NCI-H748 treated with DMSO at 0.1 percent for 48 hours (cell line): ENCODE results near the gene ESF1.

Source experiments
- DNase-seq: peaks from one replicate; lab custom pipeline; 2025; lab: John Stamatoyannopoulos, UW

The ESF1 gene

DNA sequence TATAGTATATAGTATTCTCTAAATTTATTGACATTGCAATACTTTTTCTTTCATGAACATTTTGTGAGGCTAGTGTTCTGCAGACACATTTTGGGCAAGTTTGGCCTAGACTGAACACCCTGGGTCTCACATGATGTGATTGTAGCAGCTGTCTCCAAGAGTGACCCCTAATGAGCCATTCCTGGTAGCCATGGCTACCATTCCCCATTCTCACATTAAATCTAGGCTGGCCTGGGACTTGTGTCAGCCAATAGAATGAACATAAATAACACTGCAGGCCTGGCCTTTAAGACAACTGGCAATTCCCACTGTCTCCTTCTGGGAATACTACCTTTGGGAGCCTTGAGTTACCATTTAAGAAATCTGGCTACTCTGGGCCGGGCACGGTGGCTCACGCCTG, 108.0 kb downstream of the ESF1 start:
- no peak for DNase-seq

- no peak for DNase-seq
These were observed 112.0 kb downstream of the ESF1 start for GRCh38 chr20:13672690-13673089.

DNA sequence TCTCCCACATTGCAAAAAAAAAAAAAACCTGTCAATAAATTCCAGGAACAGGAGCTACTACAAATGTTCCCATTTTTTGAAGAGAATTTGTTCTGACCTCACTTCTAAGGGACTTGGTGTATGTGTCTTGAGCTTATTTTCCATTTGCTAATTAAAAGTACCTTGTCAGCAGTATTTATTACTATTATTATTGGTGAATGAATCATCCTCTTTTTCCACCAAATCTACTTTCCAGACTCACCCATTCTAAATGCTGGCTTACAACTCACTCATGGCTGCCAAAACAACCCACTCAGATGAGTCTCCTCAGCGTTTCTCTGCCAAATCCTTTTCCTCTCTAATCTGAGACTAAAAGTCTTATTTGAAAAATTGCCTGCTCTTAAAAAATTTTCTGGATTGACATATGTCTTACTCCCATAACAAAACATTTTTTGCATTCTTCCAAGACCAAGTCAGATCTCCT, 112.8 kb downstream of the ESF1 start:
- no peak for DNase-seq

DNA sequence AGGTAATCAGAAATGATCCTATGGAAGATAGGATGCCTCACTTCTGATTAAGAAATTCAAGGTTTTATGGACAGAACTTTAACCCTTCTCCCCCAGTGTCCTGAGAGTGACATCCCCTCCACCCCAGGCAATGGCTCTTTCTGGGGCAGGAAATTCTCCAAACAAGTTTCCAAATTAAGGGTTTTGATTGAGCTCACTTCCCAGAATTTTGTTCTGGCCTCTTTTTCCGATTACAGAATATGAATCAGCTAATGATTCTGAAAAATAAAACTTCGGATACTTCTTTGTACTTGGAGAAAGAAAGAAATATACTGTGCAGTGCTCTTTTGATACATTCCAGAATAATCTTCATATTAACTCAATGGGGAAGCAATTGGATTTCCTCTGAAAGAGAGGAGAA, 113.2 kb downstream of the ESF1 start:
- DNase-seq = no peak

DNA sequence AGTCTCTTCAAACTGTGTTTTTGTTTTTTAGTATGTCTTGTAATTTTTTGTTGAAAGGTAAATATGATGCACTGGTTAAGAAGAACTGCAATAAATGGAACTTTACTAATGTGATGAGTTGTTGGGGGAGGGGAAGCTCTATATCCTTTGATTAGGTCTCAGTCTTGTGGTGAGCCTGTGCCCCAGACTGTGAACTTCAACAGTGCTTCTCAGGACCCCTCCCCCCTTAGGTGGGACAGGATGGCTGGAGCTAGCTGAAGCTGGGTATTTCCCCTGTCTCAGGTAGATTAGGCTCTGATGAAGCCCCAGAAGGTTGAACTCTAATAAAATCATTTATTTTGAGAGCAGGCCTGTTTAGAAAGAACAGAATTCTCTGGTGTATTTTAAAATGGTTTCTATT, 114.6 kb downstream of the ESF1 start:
- no peak for DNase-seq

- no peak for DNase-seq
These were observed 118.9 kb downstream of the ESF1 start for GRCh38 chr20:13665709-13666395.
